HEK293 (cell line): ENCODE measurements around the gene ERF.
A peak's percentile ranks its signal among the peaks of the same experiment; 100 is the strongest.

Experiments
- BCL11B ChIP-seq: fragments of 450-650 bp; formaldehyde crosslinking; IDR thresholded peaks from 2 replicates; pipeline ENCODE4 v1.5.1; 2016; ENCODE audit warnings: low read depth, missing biosample characterization, missing genetic modification characterization
- HIC1 ChIP-seq: fragments of 450-650 bp; formaldehyde crosslinking; IDR thresholded peaks from 2 replicates; pipeline ENCODE4 v1.5.1; 2016; ENCODE audit warnings: missing biosample characterization, missing genetic modification characterization
- KLF1 ChIP-seq: fragments of 450-650 bp; formaldehyde crosslinking; IDR thresholded peaks from 2 replicates; pipeline ENCODE4 v1.5.1; 2016; ENCODE audit warnings: missing biosample characterization, missing genetic modification characterization
- KLF9 ChIP-seq: fragments of 450-650 bp; formaldehyde crosslinking; IDR thresholded peaks from 2 replicates; pipeline ENCODE4 v1.5.1; 2016; ENCODE audit warnings: missing biosample characterization, missing genetic modification characterization, low read depth
- YY2 ChIP-seq: fragments of 450-650 bp; formaldehyde crosslinking; IDR thresholded peaks from 2 replicates; pipeline ENCODE4 v1.5.1; 2016; ENCODE audit warnings: missing biosample characterization, missing genetic modification characterization
- ZBTB1 ChIP-seq: fragments of 450-650 bp; formaldehyde crosslinking; IDR thresholded peaks from 2 replicates; pipeline ENCODE4 v1.5.1; 2016; ENCODE audit warnings: missing biosample characterization, missing genetic modification characterization
- ZBTB10 ChIP-seq: fragments of 450-650 bp; formaldehyde crosslinking; IDR thresholded peaks from 2 replicates; pipeline ENCODE4 v1.5.1; 2016; ENCODE audit warnings: missing biosample characterization, missing genetic modification characterization
- ZFP69B ChIP-seq: fragments of 450-650 bp; formaldehyde crosslinking; IDR thresholded peaks from 2 replicates; pipeline ENCODE4 v1.5.1; 2016; ENCODE audit warnings: missing biosample characterization, missing genetic modification characterization
- ZNF169 ChIP-seq: fragments of 450-650 bp; formaldehyde crosslinking; IDR thresholded peaks from 2 replicates; pipeline ENCODE4 v1.5.1; 2016; ENCODE audit warnings: missing biosample characterization, missing genetic modification characterization
- ZNF26 ChIP-seq: fragments of 450-650 bp; formaldehyde crosslinking; IDR thresholded peaks from 2 replicates; pipeline ENCODE4 v1.5.1; 2016; ENCODE audit warnings: missing biosample characterization, missing genetic modification characterization
- ZNF280C ChIP-seq: fragments of 450-650 bp; formaldehyde crosslinking; IDR thresholded peaks from 2 replicates; pipeline ENCODE4 v1.5.1; 2016; ENCODE audit warnings: missing biosample characterization, missing genetic modification characterization
- ZNF362 ChIP-seq: fragments of 450-650 bp; formaldehyde crosslinking; IDR thresholded peaks from 2 replicates; pipeline ENCODE4 v1.5.1; 2016; ENCODE audit warnings: missing biosample characterization, missing genetic modification characterization
- ZNF366 ChIP-seq: fragments of 450-650 bp; formaldehyde crosslinking; conservative IDR thresholded peaks from 2 replicates; pipeline ENCODE4 v1.5.1; 2016; ENCODE audit warnings: missing biosample characterization, missing genetic modification characterization
- ZNF513 ChIP-seq: fragments of 450-650 bp; IDR thresholded peaks from 2 replicates; pipeline ENCODE4 v1.5.1; 2018; ENCODE audit warnings: missing biosample characterization, missing genetic modification characterization
- ZNF571 ChIP-seq: fragments of 450-650 bp; formaldehyde crosslinking; IDR thresholded peaks from 2 replicates; pipeline ENCODE4 v1.5.0; 2017; ENCODE audit warnings: missing biosample characterization, missing genetic modification characterization
- ZNF596 ChIP-seq: fragments of 450-650 bp; IDR thresholded peaks from 2 replicates; pipeline ENCODE4 v1.5.0; 2018; ENCODE audit warnings: missing biosample characterization, mild to moderate bottlenecking, missing genetic modification characterization, moderate library complexity
- ZNF623 ChIP-seq: fragments of 450-650 bp; formaldehyde crosslinking; IDR thresholded peaks from 2 replicates; pipeline ENCODE4 v1.5.1; 2016; ENCODE audit warnings: missing biosample characterization, missing genetic modification characterization
- ZNF654 ChIP-seq: fragments of 450-650 bp; formaldehyde crosslinking; IDR thresholded peaks from 2 replicates; pipeline ENCODE4 v1.5.1; 2016; ENCODE audit warnings: low read depth, missing biosample characterization, missing genetic modification characterization
- ZNF670 ChIP-seq: fragments of 450-650 bp; formaldehyde crosslinking; IDR thresholded peaks from 2 replicates; pipeline ENCODE4 v1.5.1; 2016; ENCODE audit warnings: missing biosample characterization, missing genetic modification characterization, low read depth
- ZNF707 ChIP-seq: fragments of 450-650 bp; formaldehyde crosslinking; IDR thresholded peaks from 2 replicates; pipeline ENCODE4 v1.5.1; 2016; ENCODE audit warnings: missing biosample characterization, missing genetic modification characterization
- ZSCAN18 ChIP-seq: fragments of 450-650 bp; formaldehyde crosslinking; IDR thresholded peaks from 2 replicates; pipeline ENCODE4 v1.5.1; 2016; ENCODE audit warnings: missing biosample characterization, missing genetic modification characterization
- ZSCAN23 ChIP-seq: fragments of 450-650 bp; formaldehyde crosslinking; IDR thresholded peaks from 2 replicates; pipeline ENCODE4 v1.5.1; 2016; ENCODE audit warnings: missing biosample characterization, missing genetic modification characterization
- ZSCAN5A ChIP-seq: fragments of 450-650 bp; formaldehyde crosslinking; IDR thresholded peaks from 2 replicates; pipeline ENCODE4 v1.5.1; 2016; ENCODE audit warnings: missing biosample characterization, missing genetic modification characterization

ERF gene

GRCh38 chr19:42295831-42296525 is 41.0 kb upstream of the ERF start (continued):
- TF ChIP-seq ZSCAN18 (tag by site-specific recombination): no peak
- no peak for TF ChIP-seq ZNF623 (tag by site-specific recombination)
- no peak for TF ChIP-seq ZNF362 (tag by site-specific recombination)
- TF ChIP-seq ZBTB10 (tag by site-specific recombination): peak; percentile 16; the same call in 1 of the 2 replicates
- TF ChIP-seq KLF1 (tag by site-specific recombination): no peak
- no peak for TF ChIP-seq ZNF571 (tag by site-specific recombination)
- peak; percentile 47; the same call in 1 of the 2 replicates for TF ChIP-seq KLF9 (tag by site-specific recombination)
- no peak for TF ChIP-seq ZNF366
- no peak for TF ChIP-seq ZNF280C (tag by site-specific recombination)
- no peak for TF ChIP-seq ZSCAN23 (tag by site-specific recombination)
- TF ChIP-seq ZNF654 (tag by site-specific recombination): no peak; the same call in none of the 2 replicates
- TF ChIP-seq ZFP69B (tag by site-specific recombination): no peak
- no peak for TF ChIP-seq ZSCAN5A (tag by site-specific recombination)
- TF ChIP-seq HIC1 (tag by site-specific recombination): no peak
- no peak for TF ChIP-seq ZNF513 (tag by site-specific recombination)
- TF ChIP-seq ZNF596 (tag by site-specific recombination): no peak
- no peak for TF ChIP-seq ZNF26 (tag by site-specific recombination)
- no peak for TF ChIP-seq ZNF169
- TF ChIP-seq ZBTB1 (tag by site-specific recombination): no peak
- no peak for TF ChIP-seq BCL11B (tag by site-specific recombination)
- TF ChIP-seq ZNF707: no peak
- no peak for TF ChIP-seq YY2
- TF ChIP-seq ZNF670 (tag by site-specific recombination): no peak
